Measurements from ENCODE around the gene SPON2.

Gene SPON2

GRCh38 chr4:1170156-1170975 is 2.0 kb downstream of the SPON2 start:
- no CpG with 5 or more reads among the region's 37 CpGs for WGBS (ENCODE audit: insufficient coverage, insufficient read length)
- H3K27me3 ChIP-seq (ENCODE audit: control insufficient read depth, insufficient read depth, low read length): peaks cover 49% of the 10 kb centered on the region
- no peaks in the 10 kb centered on the region for H3K9me3 ChIP-seq (ENCODE audit: control insufficient read depth, insufficient read depth, low read length)
- H3K4me3 ChIP-seq (ENCODE audit: low read length): no peak overlapping the region
- DNase-seq (ENCODE audit: low read depth, low spot score): no peak
- H3K36me3 ChIP-seq (ENCODE audit: control insufficient read depth, insufficient read depth, low read length): no peaks in the 10 kb centered on the region; the same call in 1 of the 2 replicates
- H3K27ac ChIP-seq (ENCODE audit: low read length): no peak overlapping the region
- H3K4me1 ChIP-seq (ENCODE audit: control insufficient read depth, insufficient read depth, low read length): peaks cover 4% of the 10 kb centered on the region

GRCh38 chr4:1169691-1170096 is 2.7 kb downstream of the SPON2 start:
- H3K9me3 ChIP-seq (ENCODE audit: control insufficient read depth, insufficient read depth, low read length): no peaks in the 10 kb centered on the region
- H3K4me3 ChIP-seq (ENCODE audit: low read length): no peak overlapping the region
- H3K4me1 ChIP-seq (ENCODE audit: control insufficient read depth, insufficient read depth, low read length): peaks cover 4% of the 10 kb centered on the region
- DNase-seq (ENCODE audit: low read depth, low spot score): no peak
- H3K27ac ChIP-seq (ENCODE audit: low read length): no peak overlapping the region
- peaks cover 49% of the 10 kb centered on the region for H3K27me3 ChIP-seq (ENCODE audit: control insufficient read depth, insufficient read depth, low read length)
- no CpG with 5 or more reads among the region's 13 CpGs for WGBS (ENCODE audit: insufficient coverage, insufficient read length)
- H3K36me3 ChIP-seq (ENCODE audit: control insufficient read depth, insufficient read depth, low read length): no peaks in the 10 kb centered on the region; the same call in 1 of the 2 replicates

- WGBS (ENCODE audit: insufficient coverage, insufficient read length): no CpG with 5 or more reads among the region's 17 CpGs
- no peak for DNase-seq (ENCODE audit: low read depth, low spot score)
- Histone ChIP-seq H3K4me3 (ENCODE audit: low read length) (no peak overlapping the region), H3K9me3 (ENCODE audit: control insufficient read depth, insufficient read depth, low read length) (no peaks in the 10 kb centered on the region), H3K4me1 (ENCODE audit: control insufficient read depth, insufficient read depth, low read length) (peaks cover 4% of the 10 kb centered on the region), H3K36me3 (ENCODE audit: control insufficient read depth, insufficient read depth, low read length) (no peaks in the 10 kb centered on the region; the same call in 1 of the 2 replicates), H3K27me3 (ENCODE audit: control insufficient read depth, insufficient read depth, low read length) (peaks cover 49% of the 10 kb centered on the region), H3K27ac (ENCODE audit: low read length) (no peak overlapping the region)
Observed at GRCh38 chr4:1169171-1169671, 3.2 kb downstream of the SPON2 start.

GRCh38 chr4:1168191-1169101 is 3.9 kb downstream of the SPON2 start:
- H3K36me3 ChIP-seq (ENCODE audit: control insufficient read depth, insufficient read depth, low read length): no peaks in the 10 kb centered on the region; the same call in 1 of the 2 replicates
- no CpG with 5 or more reads among the region's 21 CpGs for WGBS (ENCODE audit: insufficient coverage, insufficient read length)
- no peaks in the 10 kb centered on the region for H3K9me3 ChIP-seq (ENCODE audit: control insufficient read depth, insufficient read depth, low read length)
- H3K27me3 ChIP-seq (ENCODE audit: control insufficient read depth, insufficient read depth, low read length): peaks cover 48% of the 10 kb centered on the region
- H3K4me3 ChIP-seq (ENCODE audit: low read length): no peak overlapping the region
- peaks cover 4% of the 10 kb centered on the region for H3K4me1 ChIP-seq (ENCODE audit: control insufficient read depth, insufficient read depth, low read length)
- DNase-seq (ENCODE audit: low read depth, low spot score): no peak
- no peak overlapping the region for H3K27ac ChIP-seq (ENCODE audit: low read length)

GRCh38 chr4:1167244-1167949 is 5.0 kb downstream of the SPON2 start:
- H3K4me3 ChIP-seq (ENCODE audit: low read length): peak overlapping the region; percentile 45; the same call in 1 of the 2 replicates
- no CpG with 5 or more reads among the region's 51 CpGs for WGBS (ENCODE audit: insufficient coverage, insufficient read length)
- H3K36me3 ChIP-seq (ENCODE audit: control insufficient read depth, insufficient read depth, low read length): no peaks in the 10 kb centered on the region; the same call in 1 of the 2 replicates
- peaks cover 3% of the 10 kb centered on the region for H3K4me1 ChIP-seq (ENCODE audit: control insufficient read depth, insufficient read depth, low read length)
- H3K9me3 ChIP-seq (ENCODE audit: control insufficient read depth, insufficient read depth, low read length): no peaks in the 10 kb centered on the region
- peak; percentile 86 for DNase-seq (ENCODE audit: low read depth, low spot score)
- no peak overlapping the region for H3K27ac ChIP-seq (ENCODE audit: low read length)
- peaks cover 39% of the 10 kb centered on the region for H3K27me3 ChIP-seq (ENCODE audit: control insufficient read depth, insufficient read depth, low read length)

- WGBS (ENCODE audit: insufficient coverage, insufficient read length): no CpG with 5 or more reads among the region's 24 CpGs
- Histone ChIP-seq H3K9me3 (ENCODE audit: control insufficient read depth, insufficient read depth, low read length) (no peaks in the 10 kb centered on the region), H3K4me3 (ENCODE audit: low read length) (no peak overlapping the region), H3K4me1 (ENCODE audit: control insufficient read depth, insufficient read depth, low read length) (peaks cover 3% of the 10 kb centered on the region), H3K27me3 (ENCODE audit: control insufficient read depth, insufficient read depth, low read length) (peaks cover 33% of the 10 kb centered on the region), H3K36me3 (ENCODE audit: control insufficient read depth, insufficient read depth, low read length) (no peaks in the 10 kb centered on the region; the same call in 1 of the 2 replicates), H3K27ac (ENCODE audit: low read length) (no peak overlapping the region)
- no peak for DNase-seq (ENCODE audit: low read depth, low spot score)
Observed at GRCh38 chr4:1166509-1167243, 5.7 kb downstream of the SPON2 start.

- Histone ChIP-seq H3K9me3 (ENCODE audit: control insufficient read depth, insufficient read depth, low read length) (no peaks in the 10 kb centered on the region), H3K4me3 (ENCODE audit: low read length) (no peak overlapping the region), H3K27ac (ENCODE audit: low read length) (no peak overlapping the region), H3K36me3 (ENCODE audit: control insufficient read depth, insufficient read depth, low read length) (no peaks in the 10 kb centered on the region), H3K27me3 (ENCODE audit: control insufficient read depth, insufficient read depth, low read length) (peaks cover 18% of the 10 kb centered on the region; the same call in 1 of the 2 replicates), H3K4me1 (ENCODE audit: control insufficient read depth, insufficient read depth, low read length) (no peaks in the 10 kb centered on the region)
- DNase-seq (ENCODE audit: low read depth, low spot score): no peak
- no CpG with 5 or more reads among the region's 13 CpGs for WGBS (ENCODE audit: insufficient coverage, insufficient read length)
Observed at GRCh38 chr4:1164956-1165545, 7.3 kb downstream of the SPON2 start.

GRCh38 chr4:1164444-1164843 is 7.9 kb downstream of the SPON2 start:
- no peak overlapping the region for H3K4me3 ChIP-seq (ENCODE audit: low read length)
- no CpG with 5 or more reads among the region's 5 CpGs for WGBS (ENCODE audit: insufficient coverage, insufficient read length)
- no peaks in the 10 kb centered on the region for H3K9me3 ChIP-seq (ENCODE audit: control insufficient read depth, insufficient read depth, low read length)
- H3K36me3 ChIP-seq (ENCODE audit: control insufficient read depth, insufficient read depth, low read length): no peaks in the 10 kb centered on the region
- H3K27me3 ChIP-seq (ENCODE audit: control insufficient read depth, insufficient read depth, low read length): peaks cover 13% of the 10 kb centered on the region; the same call in 1 of the 2 replicates
- no peaks in the 10 kb centered on the region for H3K4me1 ChIP-seq (ENCODE audit: control insufficient read depth, insufficient read depth, low read length)
- no peak for DNase-seq (ENCODE audit: low read depth, low spot score)
- no peak overlapping the region for H3K27ac ChIP-seq (ENCODE audit: low read length)

GRCh38 chr4:1164040-1164439 is 8.3 kb downstream of the SPON2 start:
- Histone ChIP-seq H3K27me3 (ENCODE audit: control insufficient read depth, insufficient read depth, low read length) (peaks cover 9% of the 10 kb centered on the region; the same call in 1 of the 2 replicates), H3K4me3 (ENCODE audit: low read length) (no peak overlapping the region), H3K4me1 (ENCODE audit: control insufficient read depth, insufficient read depth, low read length) (no peaks in the 10 kb centered on the region), H3K9me3 (ENCODE audit: control insufficient read depth, insufficient read depth, low read length) (no peaks in the 10 kb centered on the region), H3K36me3 (ENCODE audit: control insufficient read depth, insufficient read depth, low read length) (no peaks in the 10 kb centered on the region), H3K27ac (ENCODE audit: low read length) (no peak overlapping the region)
- no CpG with 5 or more reads among the region's 4 CpGs for WGBS (ENCODE audit: insufficient coverage, insufficient read length)
- no peak for DNase-seq (ENCODE audit: low read depth, low spot score)
